Stimulated activated CD8-positive, alpha-beta memory T cell treated with anti-CD3 and anti-CD28 coated beads, Interleukin-12 subunit alpha, Interleukin-12 subunit beta, amount 100 ng/mL, for 1 hour (primary cell): ENCODE results near the gene ITIH5.

Source experiments
- DNase-seq: peaks from one replicate; pipeline ENCODE4 v3.0.0-alpha.2; 2020; ENCODE audit warnings: low read depth

The ITIH5 gene

GRCh38 chr10:7547206-7547605 lies 119.6 kb downstream of the ITIH5 start:
- DNase-seq = no peak

GRCh38 chr10:7546385-7546967 lies 120.3 kb downstream of the ITIH5 start:
- no peak for DNase-seq

- no peak for DNase-seq
These were observed 121.0 kb downstream of the ITIH5 start for GRCh38 chr10:7545792-7546191.

GRCh38 chr10:7545261-7545660 lies 121.5 kb downstream of the ITIH5 start:
- no peak for DNase-seq

GRCh38 chr10:7544203-7544602 lies 122.6 kb downstream of the ITIH5 start:
- no peak for DNase-seq

- no peak for DNase-seq
These were observed 124.4 kb downstream of the ITIH5 start for GRCh38 chr10:7542189-7542914.

- DNase-seq = no peak
These were observed 125.4 kb downstream of the ITIH5 start for GRCh38 chr10:7541137-7542087.

- no peak for DNase-seq
These were observed 127.7 kb downstream of the ITIH5 start for GRCh38 chr10:7538970-7539654.

- no peak for DNase-seq
These were observed 129.6 kb downstream of the ITIH5 start for GRCh38 chr10:7537126-7537525.

- no peak for DNase-seq
These were observed 132.3 kb downstream of the ITIH5 start for GRCh38 chr10:7534480-7534852.

GRCh38 chr10:7533657-7534479 lies 132.9 kb downstream of the ITIH5 start:
- DNase-seq = no peak

- no peak for DNase-seq
These were observed 133.9 kb downstream of the ITIH5 start for GRCh38 chr10:7532723-7533498.

- DNase-seq = no peak
These were observed 137.1 kb downstream of the ITIH5 start for GRCh38 chr10:7529638-7530037.

- DNase-seq = no peak
These were observed 139.3 kb downstream of the ITIH5 start for GRCh38 chr10:7527468-7527867.

GRCh38 chr10:7526017-7526400 lies 140.8 kb downstream of the ITIH5 start:
- no peak for DNase-seq

GRCh38 chr10:7525314-7526016 lies 141.3 kb downstream of the ITIH5 start:
- DNase-seq = peak; percentile 45

- DNase-seq = no peak
These were observed 143.1 kb downstream of the ITIH5 start for GRCh38 chr10:7523656-7524055.

- DNase-seq = no peak
These were observed 146.0 kb downstream of the ITIH5 start for GRCh38 chr10:7520507-7521485.

- DNase-seq = no peak
These were observed 147.4 kb downstream of the ITIH5 start for GRCh38 chr10:7519351-7519750.
